HEK293 (cell line): ENCODE data around the gene APPBP2.

Source experiments
- KLF16 ChIP-seq: fragments of 450-650 bp; formaldehyde crosslinking; IDR thresholded peaks from 2 replicates; pipeline ENCODE4 v1.5.1; 2017; ENCODE audit warnings: missing biosample characterization, missing genetic modification characterization
- REPIN1 ChIP-seq: fragments of 450-650 bp; formaldehyde crosslinking; IDR thresholded peaks from 2 replicates; pipeline ENCODE4 v1.5.1; 2017; ENCODE audit warnings: missing biosample characterization, missing genetic modification characterization, low read depth
- SCRT1 ChIP-seq: fragments of 450-650 bp; formaldehyde crosslinking; IDR thresholded peaks from 2 replicates; pipeline ENCODE4 v1.5.1; 2016; ENCODE audit warnings: missing biosample characterization, missing genetic modification characterization, borderline replicate concordance
- ZBTB21 ChIP-seq: fragments of 450-650 bp; formaldehyde crosslinking; IDR thresholded peaks from 2 replicates; pipeline ENCODE4 v1.5.1; 2017; ENCODE audit warnings: missing biosample characterization, missing genetic modification characterization
- ZNF133 ChIP-seq: fragments of 450-650 bp; formaldehyde crosslinking; IDR thresholded peaks from 2 replicates; pipeline ENCODE4 v1.5.1; 2016; ENCODE audit warnings: missing biosample characterization, missing genetic modification characterization
- ZNF24 ChIP-seq: fragments of 450-650 bp; formaldehyde crosslinking; IDR thresholded peaks from 2 replicates; pipeline ENCODE4 v1.5.1; 2016; ENCODE audit warnings: missing biosample characterization, missing genetic modification characterization
- ZNF274 ChIP-seq, 2 experiments: fragments of 200-500 bp in 1 of 2; fragments of 450-650 bp in 1 of 2; sonication (Bioruptor generic) in 1 of 2; formaldehyde crosslinking in 1 of 2; IDR thresholded peaks; 2 replicates each; pipeline versions ENCODE4 v1.5.1 to v1.6.1; 2014 to 2016; ENCODE audit warnings: borderline replicate concordance in 1 of 2, inconsistent platforms in 1 of 2, low read length in 1 of 2, missing biosample characterization in 1 of 2, missing genetic modification characterization in 1 of 2
- ZNF830 ChIP-seq: fragments of 450-650 bp; IDR thresholded peaks from 2 replicates; pipeline ENCODE4 v1.5.0; 2018; ENCODE audit warnings: missing biosample characterization, missing genetic modification characterization, low read depth, mild to moderate bottlenecking, moderate library complexity
- TF ChIP-seq, protein P1 (sequence below): fragments of 450-650 bp; formaldehyde crosslinking; optimal IDR thresholded peaks from 2 replicates; pipeline ENCODE3; 2016; ENCODE audit warnings: missing biosample characterization, mild to moderate bottlenecking, missing genetic modification characterization
- TF ChIP-seq, protein P2 (sequence below): fragments of 450-650 bp; formaldehyde crosslinking; IDR thresholded peaks from 2 replicates; pipeline ENCODE4 v1.5.1; 2016; ENCODE audit warnings: missing biosample characterization, missing genetic modification characterization
- TF ChIP-seq, protein P3 (sequence below): fragments of 450-650 bp; formaldehyde crosslinking; IDR thresholded peaks from 2 replicates; pipeline ENCODE4 v1.5.1; 2016; ENCODE audit warnings: missing biosample characterization, missing genetic modification characterization
- TF ChIP-seq, protein P4 (sequence below): fragments of 450-650 bp; formaldehyde crosslinking; IDR thresholded peaks from 2 replicates; pipeline ENCODE4 v1.5.1; 2016; ENCODE audit warnings: missing biosample characterization, missing genetic modification characterization, low read depth
- TF ChIP-seq, protein P5 (sequence below): fragments of 450-650 bp; formaldehyde crosslinking; IDR thresholded peaks from 2 replicates; pipeline ENCODE4 v1.5.1; 2016; ENCODE audit warnings: missing biosample characterization, missing genetic modification characterization, low read depth

DNA sequence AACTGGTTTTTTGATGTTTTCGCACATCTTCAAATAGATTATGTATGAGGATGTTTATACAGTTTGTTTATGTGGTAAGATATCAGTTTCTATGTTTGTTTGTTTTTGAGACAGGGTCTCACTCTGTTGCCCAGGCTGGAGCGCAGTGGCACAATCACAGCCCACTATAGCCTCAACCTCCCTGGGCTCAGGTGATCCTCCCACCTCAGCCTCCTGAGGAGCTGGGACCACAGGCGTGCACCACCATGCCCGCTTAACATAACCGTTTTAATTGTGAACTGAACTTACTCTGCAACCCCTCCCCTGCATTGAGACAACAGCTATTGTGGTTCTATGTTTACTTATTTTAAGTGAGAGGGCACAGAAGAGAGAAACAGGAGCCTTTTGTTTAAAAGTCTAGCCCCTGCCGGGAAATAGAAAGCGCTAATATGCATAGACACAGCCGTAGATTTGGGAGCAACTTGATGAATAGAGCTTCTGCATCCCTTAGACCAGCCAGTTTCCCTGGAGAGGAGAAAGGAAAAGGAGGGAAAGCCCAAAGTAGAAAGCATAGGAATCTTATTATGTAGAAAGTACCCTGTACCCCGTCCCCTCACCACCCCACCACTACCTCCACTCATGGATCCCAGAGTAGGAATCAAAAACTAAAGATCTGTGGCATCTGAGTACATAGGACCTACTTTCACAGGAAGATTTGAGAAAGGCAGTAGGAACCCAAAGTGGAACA is 19.6 kb upstream of the APPBP2 start:
- TF ChIP-seq, protein P1, sequence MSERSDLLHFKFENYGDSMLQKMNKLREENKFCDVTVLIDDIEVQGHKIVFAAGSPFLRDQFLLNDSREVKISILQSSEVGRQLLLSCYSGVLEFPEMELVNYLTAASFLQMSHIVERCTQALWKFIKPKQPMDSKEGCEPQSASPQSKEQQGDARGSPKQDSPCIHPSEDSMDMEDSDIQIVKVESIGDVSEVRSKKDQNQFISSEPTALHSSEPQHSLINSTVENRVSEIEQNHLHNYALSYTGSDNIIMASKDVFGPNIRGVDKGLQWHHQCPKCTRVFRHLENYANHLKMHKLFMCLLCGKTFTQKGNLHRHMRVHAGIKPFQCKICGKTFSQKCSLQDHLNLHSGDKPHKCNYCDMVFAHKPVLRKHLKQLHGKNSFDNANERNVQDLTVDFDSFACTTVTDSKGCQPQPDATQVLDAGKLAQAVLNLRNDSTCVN (tag by site-specific recombination): no peak
- TF ChIP-seq, protein P2, sequence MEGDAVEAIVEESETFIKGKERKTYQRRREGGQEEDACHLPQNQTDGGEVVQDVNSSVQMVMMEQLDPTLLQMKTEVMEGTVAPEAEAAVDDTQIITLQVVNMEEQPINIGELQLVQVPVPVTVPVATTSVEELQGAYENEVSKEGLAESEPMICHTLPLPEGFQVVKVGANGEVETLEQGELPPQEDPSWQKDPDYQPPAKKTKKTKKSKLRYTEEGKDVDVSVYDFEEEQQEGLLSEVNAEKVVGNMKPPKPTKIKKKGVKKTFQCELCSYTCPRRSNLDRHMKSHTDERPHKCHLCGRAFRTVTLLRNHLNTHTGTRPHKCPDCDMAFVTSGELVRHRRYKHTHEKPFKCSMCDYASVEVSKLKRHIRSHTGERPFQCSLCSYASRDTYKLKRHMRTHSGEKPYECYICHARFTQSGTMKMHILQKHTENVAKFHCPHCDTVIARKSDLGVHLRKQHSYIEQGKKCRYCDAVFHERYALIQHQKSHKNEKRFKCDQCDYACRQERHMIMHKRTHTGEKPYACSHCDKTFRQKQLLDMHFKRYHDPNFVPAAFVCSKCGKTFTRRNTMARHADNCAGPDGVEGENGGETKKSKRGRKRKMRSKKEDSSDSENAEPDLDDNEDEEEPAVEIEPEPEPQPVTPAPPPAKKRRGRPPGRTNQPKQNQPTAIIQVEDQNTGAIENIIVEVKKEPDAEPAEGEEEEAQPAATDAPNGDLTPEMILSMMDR (tag by site-specific recombination): no peak
- TF ChIP-seq ZNF24 (tag by site-specific recombination) (no peak), KLF16 (no peak), SCRT1 (tag by site-specific recombination) (no peak), ZNF274 (IDR thresholded peaks at IDR 0.05; ENCODE audit: low read length) (no peak), ZNF274 (tag by site-specific recombination; IDR thresholded peaks at IDR 0.05; ENCODE audit: borderline replicate concordance) (no peak), ZNF133 (tag by site-specific recombination) (no peak), ZBTB21 (no peak), REPIN1 (no peak), ZNF830 (no peak)
- TF ChIP-seq, protein P3, sequence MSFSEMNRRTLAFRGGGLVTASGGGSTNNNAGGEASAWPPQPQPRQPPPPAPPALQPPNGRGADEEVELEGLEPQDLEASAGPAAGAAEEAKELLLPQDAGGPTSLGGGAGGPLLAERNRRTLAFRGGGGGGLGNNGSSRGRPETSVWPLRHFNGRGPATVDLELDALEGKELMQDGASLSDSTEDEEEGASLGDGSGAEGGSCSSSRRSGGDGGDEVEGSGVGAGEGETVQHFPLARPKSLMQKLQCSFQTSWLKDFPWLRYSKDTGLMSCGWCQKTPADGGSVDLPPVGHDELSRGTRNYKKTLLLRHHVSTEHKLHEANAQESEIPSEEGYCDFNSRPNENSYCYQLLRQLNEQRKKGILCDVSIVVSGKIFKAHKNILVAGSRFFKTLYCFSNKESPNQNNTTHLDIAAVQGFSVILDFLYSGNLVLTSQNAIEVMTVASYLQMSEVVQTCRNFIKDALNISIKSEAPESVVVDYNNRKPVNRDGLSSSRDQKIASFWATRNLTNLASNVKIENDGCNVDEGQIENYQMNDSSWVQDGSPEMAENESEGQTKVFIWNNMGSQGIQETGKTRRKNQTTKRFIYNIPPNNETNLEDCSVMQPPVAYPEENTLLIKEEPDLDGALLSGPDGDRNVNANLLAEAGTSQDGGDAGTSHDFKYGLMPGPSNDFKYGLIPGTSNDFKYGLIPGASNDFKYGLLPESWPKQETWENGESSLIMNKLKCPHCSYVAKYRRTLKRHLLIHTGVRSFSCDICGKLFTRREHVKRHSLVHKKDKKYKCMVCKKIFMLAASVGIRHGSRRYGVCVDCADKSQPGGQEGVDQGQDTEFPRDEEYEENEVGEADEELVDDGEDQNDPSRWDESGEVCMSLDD: no peak
- TF ChIP-seq, protein P4, sequence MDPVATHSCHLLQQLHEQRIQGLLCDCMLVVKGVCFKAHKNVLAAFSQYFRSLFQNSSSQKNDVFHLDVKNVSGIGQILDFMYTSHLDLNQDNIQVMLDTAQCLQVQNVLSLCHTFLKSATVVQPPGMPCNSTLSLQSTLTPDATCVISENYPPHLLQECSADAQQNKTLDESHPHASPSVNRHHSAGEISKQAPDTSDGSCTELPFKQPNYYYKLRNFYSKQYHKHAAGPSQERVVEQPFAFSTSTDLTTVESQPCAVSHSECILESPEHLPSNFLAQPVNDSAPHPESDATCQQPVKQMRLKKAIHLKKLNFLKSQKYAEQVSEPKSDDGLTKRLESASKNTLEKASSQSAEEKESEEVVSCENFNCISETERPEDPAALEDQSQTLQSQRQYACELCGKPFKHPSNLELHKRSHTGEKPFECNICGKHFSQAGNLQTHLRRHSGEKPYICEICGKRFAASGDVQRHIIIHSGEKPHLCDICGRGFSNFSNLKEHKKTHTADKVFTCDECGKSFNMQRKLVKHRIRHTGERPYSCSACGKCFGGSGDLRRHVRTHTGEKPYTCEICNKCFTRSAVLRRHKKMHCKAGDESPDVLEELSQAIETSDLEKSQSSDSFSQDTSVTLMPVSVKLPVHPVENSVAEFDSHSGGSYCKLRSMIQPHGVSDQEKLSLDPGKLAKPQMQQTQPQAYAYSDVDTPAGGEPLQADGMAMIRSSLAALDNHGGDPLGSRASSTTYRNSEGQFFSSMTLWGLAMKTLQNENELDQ (tag by site-specific recombination): no peak
- TF ChIP-seq, protein P5, sequence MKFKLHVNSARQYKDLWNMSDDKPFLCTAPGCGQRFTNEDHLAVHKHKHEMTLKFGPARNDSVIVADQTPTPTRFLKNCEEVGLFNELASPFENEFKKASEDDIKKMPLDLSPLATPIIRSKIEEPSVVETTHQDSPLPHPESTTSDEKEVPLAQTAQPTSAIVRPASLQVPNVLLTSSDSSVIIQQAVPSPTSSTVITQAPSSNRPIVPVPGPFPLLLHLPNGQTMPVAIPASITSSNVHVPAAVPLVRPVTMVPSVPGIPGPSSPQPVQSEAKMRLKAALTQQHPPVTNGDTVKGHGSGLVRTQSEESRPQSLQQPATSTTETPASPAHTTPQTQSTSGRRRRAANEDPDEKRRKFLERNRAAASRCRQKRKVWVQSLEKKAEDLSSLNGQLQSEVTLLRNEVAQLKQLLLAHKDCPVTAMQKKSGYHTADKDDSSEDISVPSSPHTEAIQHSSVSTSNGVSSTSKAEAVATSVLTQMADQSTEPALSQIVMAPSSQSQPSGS: no peak
